SK-N-SH (cell line): ENCODE data around the gene RAB22A. TPM values are rescaled to one million over a fixed set of nuclear protein-coding genes. Genes with fewer than 3 reads are reported as not detected.

Source experiments
- CTCF ChIA-PET: fragments of 300-600, 350-600 bp; formaldehyde crosslinking; extraction: SDS; loops from one replicate; lab custom pipeline; 2021; lab: Yijun Ruan, JAX
- POLR2A ChIA-PET: fragments of 350-600 bp; sonication (Branson Sonifier 250); formaldehyde crosslinking; extraction: SDS; loops from one replicate; lab custom pipeline; 2020; ENCODE audit warnings: antibody characterized with exemption, inconsistent platforms; lab: Yijun Ruan, JAX
- DNase-seq: peaks from one replicate; pipeline ENCODE4 v3.0.0; 2012
- H2AFZ ChIP-seq: fragments of 200-600 bp; sonication (generic); 2 replicates; pipeline ENCODE4 v1.8.1; 2016; ENCODE audit warnings: antibody characterized with exemption, mild to moderate bottlenecking, low read depth
- H3F3A ChIP-seq: fragments of 200-600 bp; sonication (generic); replicated peaks from 2 replicates; pipeline ENCODE3; 2016; ENCODE audit warnings: antibody characterized with exemption, mild to moderate bottlenecking; ENCODE audit not compliant: insufficient read depth
- H3K27ac ChIP-seq, 2 experiments: fragments of 200-500 bp in 1 of 2; fragments of 200-600 bp in 1 of 2; sonication (Bioruptor generic) in 1 of 2; sonication (generic), shearing (Covaris generic) in 1 of 2; 2 replicates each; pipeline versions ENCODE4 v1.5.1 to v1.6.1; 2014 to 2016; ENCODE audit warnings: low read depth in 2 of 2, inconsistent platforms in 1 of 2, low read length in 1 of 2, mild to moderate bottlenecking in 1 of 2, mixed read lengths in 1 of 2
- H3K27me3 ChIP-seq: fragments of 200-600 bp; sonication (generic), shearing (Covaris generic); 2 replicates; pipeline ENCODE4 v1.6.1; 2016; ENCODE audit warnings: mixed run types; ENCODE audit not compliant: insufficient read depth
- H3K36me3 ChIP-seq, 2 experiments: fragments of 200-500 bp in 1 of 2; fragments of 200-600 bp in 1 of 2; sonication (Bioruptor generic) in 1 of 2; sonication (generic) in 1 of 2; replicated peaks in 1 of 2; 2 replicates each; pipeline versions ENCODE3 to v1.5.1; 2014 to 2016; ENCODE audit warnings: low read length in 1 of 2, mild to moderate bottlenecking in 1 of 2; ENCODE audit not compliant: insufficient read depth in 2 of 2, control insufficient read depth in 1 of 2
- H3K4me1 ChIP-seq, 2 experiments: fragments of 200-500 bp in 1 of 2; fragments of 200-600 bp in 1 of 2; sonication (Bioruptor generic) in 1 of 2; sonication (generic), shearing (Covaris generic) in 1 of 2; 2 replicates each; pipeline versions ENCODE4 v1.5.1 to v1.6.1; 2014 to 2016; ENCODE audit warnings: low read depth in 1 of 2, low read length in 1 of 2, mixed run types in 1 of 2; ENCODE audit not compliant: insufficient read depth in 2 of 2, control insufficient read depth in 1 of 2
- H3K4me2 ChIP-seq: fragments of 200-600 bp; sonication (generic), shearing (Covaris generic); 2 replicates; pipeline ENCODE4 v1.6.1; 2017; ENCODE audit warnings: mixed run types
- H3K4me3 ChIP-seq, 2 experiments: fragments of 200-500 bp in 1 of 2; fragments of 200-600 bp in 1 of 2; sonication (Bioruptor generic) in 1 of 2; sonication (generic), shearing (Covaris generic) in 1 of 2; 2 replicates each; pipeline versions ENCODE4 v1.5.1 to v1.8.1; 2014 to 2016; ENCODE audit warnings: low read depth in 2 of 2, inconsistent platforms in 1 of 2, low read length in 1 of 2, mild to moderate bottlenecking in 1 of 2, mixed read lengths in 1 of 2, moderate library complexity in 1 of 2
- H3K79me2 ChIP-seq: fragments of 200-600 bp; sonication (generic); 2 replicates; pipeline ENCODE4 v1.8.1; 2017; ENCODE audit warnings: mild to moderate bottlenecking; ENCODE audit not compliant: insufficient read depth
- H3K9ac ChIP-seq: fragments of 200-600 bp; sonication (generic); 2 replicates; pipeline ENCODE4 v1.6.1; 2017; ENCODE audit warnings: mixed run types
- H3K9me2 ChIP-seq: fragments of 200-600 bp; sonication (generic); 2 replicates; pipeline ENCODE4 v1.6.1; 2017; ENCODE audit warnings: mixed run types
- H3K9me3 ChIP-seq: fragments of 200-600 bp; sonication (generic); 2 replicates; pipeline ENCODE4 v1.6.1; 2017; ENCODE audit warnings: mixed run types, mild to moderate bottlenecking, moderate library complexity
- H4K20me1 ChIP-seq: fragments of 200-600 bp; sonication (generic); 2 replicates; pipeline ENCODE4 v1.6.1; 2017; ENCODE audit warnings: mild to moderate bottlenecking, mixed run types; ENCODE audit not compliant: insufficient read depth
- CTCF ChIP-seq: fragments of 200-600 bp; sonication (generic); IDR thresholded peaks from 2 replicates; pipeline ENCODE4 v1.6.1; 2017; ENCODE audit warnings: antibody characterized with exemption, mild to moderate bottlenecking, moderate library complexity
- ELF1 ChIP-seq: IDR thresholded peaks from 2 replicates; pipeline ENCODE4 v1.4.0; 2012
- EP300 ChIP-seq, 2 experiments: IDR thresholded peaks; 2 replicates each; pipeline versions ENCODE4 v1.4.0 to v1.6.1; 2012; ENCODE audit warnings: borderline replicate concordance in 1 of 2, low read depth in 1 of 2, low read length in 1 of 2
- EZH2phosphoT487 ChIP-seq: fragments of 200-600 bp; sonication (generic); IDR thresholded peaks from 2 replicates; pipeline ENCODE4 v1.6.1; 2017; ENCODE audit warnings: low read depth, mixed run types, mild to moderate bottlenecking, antibody characterized with exemption, moderate library complexity, borderline replicate concordance
- FOSL2 ChIP-seq: IDR thresholded peaks from 2 replicates; pipeline ENCODE4 v1.4.0; 2012; ENCODE audit warnings: low read depth, mild to moderate bottlenecking, moderate library complexity, borderline replicate concordance
- FOXJ3 ChIP-seq: sonication (generic); formaldehyde crosslinking; IDR thresholded peaks from 2 replicates; pipeline ENCODE4 v1.5.1; 2020; ENCODE audit warnings: mild to moderate bottlenecking, missing genetic modification reagents
- FOXM1 ChIP-seq: IDR thresholded peaks from 2 replicates; pipeline ENCODE4 v1.4.0; 2012; ENCODE audit warnings: low read depth, mild to moderate bottlenecking
- GATA2 ChIP-seq: sonication (generic); formaldehyde crosslinking; IDR thresholded peaks from 2 replicates; pipeline ENCODE4 v1.5.0; 2020; ENCODE audit warnings: mild to moderate bottlenecking, missing genetic modification reagents
- JUND ChIP-seq: IDR thresholded peaks from 2 replicates; pipeline ENCODE4 v1.4.0; 2012
- MEF2A ChIP-seq: IDR thresholded peaks from 2 replicates; pipeline ENCODE4 v1.4.0; 2012; ENCODE audit warnings: low read depth, borderline replicate concordance
- MXI1 ChIP-seq: IDR thresholded peaks from 2 replicates; pipeline ENCODE4 v1.6.1; 2012; ENCODE audit warnings: mild to moderate bottlenecking, low read depth, low read length, improper control_type of control experiment
- NRF1 ChIP-seq: IDR thresholded peaks from 2 replicates; pipeline ENCODE4 v1.6.1; 2012; ENCODE audit warnings: low read depth, mild to moderate bottlenecking, low read length
- PBX3 ChIP-seq: IDR thresholded peaks from 2 replicates; pipeline ENCODE4; 2012
- RAD21 ChIP-seq: IDR thresholded peaks from 2 replicates; pipeline ENCODE4 v1.6.1; 2012; ENCODE audit warnings: mild to moderate bottlenecking, low read length
- SIN3A ChIP-seq: IDR thresholded peaks from 2 replicates; pipeline ENCODE4 v1.6.1; 2012; ENCODE audit warnings: low read depth, mild to moderate bottlenecking, low read length, moderate library complexity, borderline replicate concordance
- TAF1 ChIP-seq: IDR thresholded peaks from 2 replicates; pipeline ENCODE4 v1.6.1; 2012; ENCODE audit warnings: low read depth, mild to moderate bottlenecking, low read length, moderate library complexity, borderline replicate concordance
- YY1 ChIP-seq: IDR thresholded peaks from 2 replicates; pipeline ENCODE4 v1.4.0; 2012; ENCODE audit warnings: low read depth, mild to moderate bottlenecking
- WGBS: methylation state at CpG from one replicate; pipeline ENCODE4 v1.1.6; 2017; ENCODE audit warnings: low lambda C conversion rate; 5-methylcytosine and 5-hydroxymethylcytosine counted together
- polyA plus RNA-seq, 3 experiments: library from polyadenylated mRNA; depleted of rRNA; stranded (reverse); fragments of >200 nt; gene quantifications; 2 replicates each; pipeline ENCODE4 v1.2.3, GENCODE V29; 2012
- TF ChIP-seq, protein P1 (sequence below): IDR thresholded peaks from 2 replicates; pipeline ENCODE4 v1.4.0; 2012; ENCODE audit warnings: low read depth, borderline replicate concordance

RAB22A gene
- polyA plus RNA-seq, 1 of the 3 experiments (the other 2 are of a cell fraction): 10.7 TPM

- Histone ChIP-seq H3K4me1 (peaks cover 0 to 2% of the 10 kb centered on the region in 2 experiments; a peak in 1 of 4 replicates), H3K9ac (no peak overlapping the region), H2AFZ (no peak overlapping the region), H3K9me3 (no peaks in the 10 kb centered on the region), H3K4me3 (no peak overlapping the region), H3K9me2 (no peaks in the 10 kb centered on the region), H3K36me3 (peaks cover 3 to 15% of the 10 kb centered on the region in 2 experiments), H3K27me3 (no peaks in the 10 kb centered on the region), H3K27ac (no peak overlapping the region), H3K4me2 (no peak overlapping the region), H4K20me1 (no peaks in the 10 kb centered on the region), H3K79me2 (peaks cover 74% of the 10 kb centered on the region), H3F3A (peaks cover 4% of the 10 kb centered on the region)
- DNase-seq: no peak
- ChIA-PET CTCF (no interaction called here), POLR2A (no interaction called here)
- TF ChIP-seq PBX3 (no peak), GATA2 (CRISPR knock-in tag) (no peak), SIN3A (no peak), FOSL2 (no peak), MEF2A (no peak), FOXM1 (no peak), EP300 (IDR thresholded peaks at IDR 0.05; ENCODE audit: borderline replicate concordance in 1 of 2, low read depth in 1 of 2, low read length in 1 of 2) (no peak), ELF1 (no peak), FOXJ3 (CRISPR knock-in tag) (no peak), RAD21 (no peak), NRF1 (no peak), EZH2phosphoT487 (no peak), YY1 (no peak), JUND (no peak), TAF1 (no peak), MXI1 (no peak), CTCF (no peak)
- TF ChIP-seq, protein P1, sequence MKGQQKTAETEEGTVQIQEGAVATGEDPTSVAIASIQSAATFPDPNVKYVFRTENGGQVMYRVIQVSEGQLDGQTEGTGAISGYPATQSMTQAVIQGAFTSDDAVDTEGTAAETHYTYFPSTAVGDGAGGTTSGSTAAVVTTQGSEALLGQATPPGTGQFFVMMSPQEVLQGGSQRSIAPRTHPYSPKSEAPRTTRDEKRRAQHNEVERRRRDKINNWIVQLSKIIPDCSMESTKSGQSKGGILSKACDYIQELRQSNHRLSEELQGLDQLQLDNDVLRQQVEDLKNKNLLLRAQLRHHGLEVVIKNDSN: no peak
- 78% methylated on average over 1 of the region's 1 CpG for WGBS
These were observed 6.0 kb upstream of the RAB22A start for GRCh38 chr20:58303547-58303946.
